NCI-H1105 treated with DMSO at 0.1 percent for 48 hours (cell line): Measurements from ENCODE around the gene HOXD9.

Experiments
- DNase-seq: peaks from one replicate; lab custom pipeline; 2025; lab: John Stamatoyannopoulos, UW

The HOXD9 gene

GRCh38 chr2:176137906-176138305, 15.4 kb downstream of the HOXD9 start:
- no peak for DNase-seq

DNA sequence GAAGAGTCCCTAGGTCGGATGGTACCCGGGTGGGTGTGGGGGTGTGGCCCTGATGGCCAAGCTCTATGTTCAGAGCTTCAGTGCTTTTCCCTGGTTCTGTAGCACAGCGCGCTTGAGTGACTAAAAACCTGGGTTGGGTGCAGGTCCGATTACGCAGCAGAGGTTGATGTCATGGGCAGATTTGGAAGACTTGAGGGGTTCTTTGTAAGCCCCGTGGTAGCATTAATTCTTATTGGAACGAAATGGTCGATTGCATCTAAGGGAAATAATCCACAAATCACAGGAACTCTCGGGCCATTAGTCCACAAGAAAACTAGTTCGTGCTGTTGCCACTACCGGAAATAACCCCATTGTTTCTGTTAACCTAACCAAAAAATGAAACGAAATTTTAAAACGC, 16.0 kb downstream of the HOXD9 start:
- no peak for DNase-seq

GRCh38 chr2:176138923-176139660, 16.6 kb downstream of the HOXD9 start:
- no peak for DNase-seq

DNA sequence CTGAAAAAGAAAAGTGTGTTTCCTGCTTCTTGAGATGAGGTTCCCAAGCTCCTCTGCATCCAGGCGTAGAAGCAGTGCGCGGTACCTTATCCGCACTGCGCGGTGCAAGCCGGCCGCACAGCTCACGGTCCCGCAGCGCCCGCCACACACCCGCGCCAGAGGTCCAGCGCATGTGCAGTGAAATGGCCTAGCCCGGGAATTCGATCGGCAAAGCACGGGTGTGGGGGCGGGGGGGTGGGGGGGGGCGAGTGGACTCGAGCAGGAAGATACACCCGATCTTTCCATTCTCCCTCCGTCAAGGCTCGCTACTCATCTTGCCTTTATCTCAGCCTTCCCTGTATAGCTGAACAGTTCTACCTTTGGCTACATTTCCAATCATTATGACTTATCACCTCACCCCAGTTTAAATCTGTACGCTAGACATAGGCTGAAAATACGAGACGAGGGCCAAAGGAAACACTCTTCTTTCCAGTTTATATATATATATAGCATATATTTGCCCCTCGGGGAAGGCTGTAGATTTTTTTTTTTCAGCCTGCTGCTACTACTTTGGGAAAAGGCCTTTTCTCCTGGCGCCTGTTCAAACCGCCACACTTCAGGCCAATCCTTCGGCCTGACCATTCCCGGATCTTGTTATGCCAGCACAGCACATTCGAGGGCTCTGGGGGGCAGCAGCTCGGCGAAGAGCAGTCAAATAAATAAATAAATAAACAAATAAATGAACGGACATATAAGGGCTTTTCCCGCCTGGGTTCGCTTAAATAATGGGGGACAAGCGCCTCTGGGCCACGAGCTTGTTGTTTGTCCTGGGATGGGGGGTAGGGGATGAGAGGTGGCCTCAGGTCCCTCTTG, 17.4 kb downstream of the HOXD9 start:
- no peak for DNase-seq

GRCh38 chr2:176140513-176141317, 18.2 kb downstream of the HOXD9 start:
- no peak for DNase-seq

GRCh38 chr2:176142281-176142680, 19.8 kb downstream of the HOXD9 start:
- no peak for DNase-seq

- DNase-seq = no peak
These were observed 22.8 kb downstream of the HOXD9 start for GRCh38 chr2:176145085-176145969.

DNA sequence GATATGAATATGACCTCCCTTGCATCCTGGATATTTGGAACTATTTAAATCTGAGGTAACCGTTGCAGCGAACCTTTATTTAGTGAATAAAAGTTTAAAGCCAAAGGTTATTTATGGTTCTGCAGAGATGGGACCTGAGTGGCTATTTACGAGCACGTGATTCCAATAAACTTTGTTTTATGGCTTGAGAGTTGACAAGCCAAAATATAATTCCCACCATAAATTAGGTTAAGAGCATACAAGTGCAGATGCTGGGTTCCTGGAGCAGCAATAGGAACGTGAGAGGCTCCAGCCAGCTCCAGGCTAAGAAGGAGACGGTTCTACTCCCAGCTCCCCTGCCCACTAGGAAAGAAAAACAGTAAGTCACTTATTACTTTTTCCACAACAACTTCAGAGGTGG, 23.6 kb downstream of the HOXD9 start:
- DNase-seq = no peak

DNA sequence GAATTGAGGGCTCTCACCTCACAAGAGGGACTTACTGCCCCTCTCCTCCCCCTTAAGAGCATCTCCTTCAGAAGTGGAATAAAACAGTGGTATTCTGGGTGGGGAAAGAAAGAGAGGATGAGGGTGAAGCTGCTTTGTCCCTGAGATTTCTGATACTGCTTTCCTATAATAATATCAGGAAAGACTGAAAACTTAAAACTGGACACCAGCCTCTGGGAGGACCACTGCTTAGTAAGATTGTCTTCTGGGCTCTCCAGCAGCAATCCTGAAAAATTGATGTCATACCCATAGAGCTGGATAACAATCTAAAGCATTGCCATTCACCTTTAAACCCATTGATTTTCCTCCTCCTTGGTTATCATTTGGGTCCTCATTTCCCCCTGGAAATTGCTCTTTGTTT, 24.1 kb downstream of the HOXD9 start:
- DNase-seq = no peak

- DNase-seq = no peak
These were observed 24.8 kb downstream of the HOXD9 start for GRCh38 chr2:176147210-176147799.

DNA sequence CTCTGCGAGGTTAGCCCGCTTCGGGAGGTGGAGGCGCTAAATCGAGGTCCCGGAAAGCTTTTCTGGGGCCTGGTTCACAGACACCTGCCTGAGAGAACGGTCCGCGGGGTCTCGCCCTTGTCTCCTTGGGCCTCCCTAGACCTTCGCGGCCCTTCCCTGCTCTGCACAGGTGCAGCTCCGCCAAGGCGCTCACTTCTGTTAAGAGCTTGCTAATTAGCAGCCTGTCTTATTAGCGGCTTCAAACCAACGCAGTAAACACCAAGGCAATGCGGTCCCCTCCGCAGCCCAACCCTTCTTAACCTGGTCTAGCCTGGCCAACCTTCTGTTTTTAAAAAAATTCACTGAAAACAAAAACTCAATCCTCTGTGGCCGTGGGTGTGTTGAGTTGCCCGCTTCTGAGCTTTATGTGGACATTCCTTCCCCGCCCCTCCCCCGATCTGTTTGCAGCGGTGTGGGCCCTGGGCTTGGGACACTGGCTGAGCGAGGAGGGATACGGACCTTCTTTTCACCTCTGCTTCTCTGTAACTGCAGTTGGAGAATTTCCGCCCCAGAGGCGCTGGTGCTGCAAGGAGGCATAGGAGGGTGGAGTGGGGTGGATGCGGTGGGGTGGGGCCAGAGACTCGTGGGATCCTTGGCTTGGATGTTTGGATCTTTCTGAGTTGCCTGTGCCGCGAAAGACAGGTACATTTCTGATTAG, 25.4 kb downstream of the HOXD9 start:
- no peak for DNase-seq

DNA sequence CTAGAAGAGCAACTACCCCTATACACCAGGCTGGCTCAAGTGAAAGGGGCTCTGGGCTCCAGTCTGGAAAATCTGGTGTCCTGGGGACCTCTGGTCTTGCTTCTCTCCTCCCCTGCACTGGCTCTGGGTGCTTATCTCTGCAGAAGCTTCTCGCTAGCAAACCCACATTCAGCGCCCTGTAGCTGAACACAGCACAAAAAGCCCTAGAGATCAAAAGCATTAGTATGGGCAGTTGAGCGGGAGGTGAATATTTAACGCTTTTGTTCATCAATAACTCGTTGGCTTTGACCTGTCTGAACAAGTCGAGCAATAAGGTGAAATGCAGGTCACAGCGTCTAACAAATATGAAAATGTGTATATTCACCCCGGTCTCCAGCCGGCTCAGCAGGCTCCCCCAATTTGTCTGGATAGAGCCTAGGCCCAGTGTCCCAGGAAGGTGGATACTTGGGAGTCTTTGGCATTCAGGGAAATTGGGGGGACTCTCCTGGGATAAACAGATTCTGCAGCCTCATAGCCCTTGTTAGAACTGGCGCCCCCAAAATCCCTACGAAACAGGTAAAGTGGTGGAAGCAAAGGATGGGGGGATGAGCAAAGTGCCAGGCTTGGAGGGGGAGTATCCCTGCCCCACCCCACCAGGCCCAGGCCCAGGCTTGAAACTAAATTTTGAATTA, 26.4 kb downstream of the HOXD9 start:
- no peak for DNase-seq

DNA sequence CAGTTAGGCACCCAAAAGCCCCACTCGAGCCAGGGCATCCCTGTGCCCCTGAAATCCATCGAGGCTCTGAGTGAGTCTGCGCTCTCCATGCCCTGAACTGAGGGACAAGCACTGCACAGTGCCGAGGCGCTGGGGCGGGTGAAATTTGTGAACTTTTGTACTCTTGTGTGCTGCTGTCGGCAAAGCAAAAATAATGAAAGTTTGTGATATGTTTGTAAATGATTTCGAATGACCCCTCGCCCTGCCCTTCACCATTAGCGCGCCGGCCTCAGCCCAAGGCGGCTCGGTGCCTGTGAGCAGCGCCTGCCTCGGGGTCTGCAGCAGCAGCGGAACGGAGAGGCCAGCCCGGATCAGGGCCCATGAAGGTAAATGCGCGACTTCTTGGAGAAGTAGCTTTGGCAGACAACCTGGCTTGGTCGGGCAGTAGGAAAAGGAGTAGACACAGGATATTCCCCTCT, 27.0 kb downstream of the HOXD9 start:
- no peak for DNase-seq

DNA sequence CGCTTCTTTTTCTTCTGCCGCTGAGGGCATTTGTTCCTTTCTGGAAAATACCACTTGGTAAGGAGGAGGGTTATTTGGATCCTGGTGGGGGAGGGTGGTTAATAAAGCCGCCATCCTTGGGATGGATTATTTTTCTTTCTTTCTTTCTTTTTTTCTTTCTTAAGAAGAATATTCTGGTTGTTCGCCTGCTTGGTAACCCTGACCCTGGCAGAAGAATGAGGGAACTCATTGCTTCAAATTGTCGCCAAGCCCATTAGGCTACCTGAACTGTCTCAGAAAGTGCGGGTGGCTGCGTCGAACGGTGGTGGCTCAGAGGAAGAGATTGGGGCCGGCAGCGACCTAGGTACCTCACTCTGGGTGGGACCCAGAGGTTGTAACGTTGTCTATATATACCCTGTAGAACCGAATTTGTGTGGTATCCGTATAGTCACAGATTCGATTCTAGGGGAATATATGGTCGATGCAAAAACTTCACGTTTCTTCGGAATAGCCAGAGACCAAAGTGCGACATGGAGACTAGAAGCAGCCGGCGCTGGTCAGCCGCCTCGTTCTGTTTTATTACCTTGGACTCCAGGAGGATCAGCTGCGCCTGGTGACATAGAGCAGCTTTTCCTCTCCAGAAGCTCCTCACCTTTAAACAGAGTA, 27.5 kb downstream of the HOXD9 start:
- no peak for DNase-seq

DNA sequence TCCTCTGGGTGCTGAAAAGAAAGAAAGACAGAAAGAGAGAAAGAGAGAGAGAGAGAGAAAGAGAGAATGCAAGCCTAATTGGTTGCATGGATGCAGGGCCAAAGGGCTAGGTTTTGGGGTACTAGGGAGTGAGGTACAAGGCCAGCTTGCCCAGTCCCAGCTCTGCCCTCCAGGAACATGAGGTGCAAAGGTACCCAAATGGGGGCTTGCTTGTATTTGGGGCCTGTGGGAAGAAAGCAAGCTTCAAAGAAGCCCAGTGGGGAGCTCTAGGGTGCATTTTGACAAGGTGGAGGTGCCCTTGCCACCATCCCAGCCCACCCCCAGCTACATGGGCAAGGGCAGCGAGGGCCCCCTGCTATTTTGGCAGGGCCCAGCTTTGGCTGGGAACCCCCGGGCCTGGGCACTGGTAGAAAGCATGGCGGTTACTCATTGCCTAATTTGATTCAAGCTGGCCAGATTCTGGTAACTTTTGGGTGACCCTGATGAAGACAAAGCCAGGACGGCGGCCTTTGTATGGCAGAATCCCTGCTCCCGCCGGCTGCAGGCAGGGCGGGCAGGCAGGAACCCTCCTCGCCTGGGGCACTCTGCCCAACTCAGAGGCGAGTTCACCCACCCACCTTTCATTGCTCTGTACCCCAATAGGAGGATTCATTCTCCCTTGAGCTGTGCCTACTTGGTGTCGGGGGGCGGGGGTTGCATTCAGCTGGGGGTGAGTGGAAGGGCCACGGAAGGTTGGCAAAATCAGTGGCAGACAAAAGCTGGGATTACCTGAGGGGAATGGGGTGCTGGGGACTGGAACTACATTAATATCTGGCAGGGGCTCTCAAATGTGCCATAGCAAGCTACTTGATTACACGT, 28.3 kb downstream of the HOXD9 start:
- DNase-seq = no peak

- DNase-seq = no peak
These were observed 29.1 kb downstream of the HOXD9 start, which contains the start of gene HOXD4 for GRCh38 chr2:176151442-176152287. Gene HOXD4, plus strand, starts transcription at chr2:176151550. Its CDS starts 84 bp downstream, at chr2:176151634.
